Stomach smooth muscle (tissue), 2 donors: Measurements from ENCODE around the gene RAD9A.

Experiments
- H3K27ac ChIP-seq: one replicate; pipeline ENCODE4 v1.7.0; 2013; ENCODE audit warnings: mild to moderate bottlenecking, low read length, inconsistent platforms
- H3K27me3 ChIP-seq, 2 donors: one replicate each; pipeline ENCODE4 v1.7.0; 2013; ENCODE audit warnings: low read length in 2 of 2; ENCODE audit not compliant: insufficient read depth in 2 of 2, control insufficient read depth in 1 of 2
- H3K36me3 ChIP-seq, 2 donors: one replicate each; pipeline ENCODE4 v1.7.0; 2013; ENCODE audit warnings: low read length in 2 of 2; ENCODE audit not compliant: control insufficient read depth in 2 of 2, insufficient read depth in 2 of 2
- H3K4me1 ChIP-seq: one replicate; pipeline ENCODE4 v1.7.0; 2013; ENCODE audit warnings: low read length; ENCODE audit not compliant: control insufficient read depth, insufficient read depth
- H3K4me3 ChIP-seq, 2 donors: one replicate each; pipeline ENCODE4 v1.7.0; 2013; ENCODE audit warnings: low read length in 2 of 2
- H3K9ac ChIP-seq, 2 donors: one replicate each; pipeline ENCODE4 v1.7.0; 2013; ENCODE audit warnings: low read length in 2 of 2, mild to moderate bottlenecking in 1 of 2
- H3K9me3 ChIP-seq, 2 donors: one replicate each; pipeline ENCODE4 v1.7.0; 2013; ENCODE audit warnings: low read length in 2 of 2; ENCODE audit not compliant: control insufficient read depth in 2 of 2
- donor health status: healthy.
- donor health status: Pancreatic carcinoma.

RAD9A gene

DNA sequence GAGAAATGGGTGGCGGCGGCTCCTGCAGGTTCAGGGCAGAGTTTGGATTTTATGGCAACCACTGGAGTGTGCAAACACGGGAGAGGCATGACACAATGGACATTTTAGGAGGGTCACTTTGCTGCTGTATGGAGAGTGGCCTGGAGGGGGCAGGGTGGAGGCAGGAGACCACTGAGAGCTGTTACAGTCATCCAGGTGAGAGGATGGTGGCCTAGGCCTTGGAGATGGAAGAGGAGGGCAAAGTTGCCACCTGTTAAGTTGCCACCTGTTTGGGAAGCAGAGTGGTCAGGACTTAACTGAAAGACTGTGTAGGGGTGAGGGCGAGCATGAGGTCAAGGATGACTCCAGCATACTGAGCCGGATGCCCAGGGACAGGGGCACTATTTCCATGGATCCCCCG, 2.3 kb upstream of the RAD9A start:
- Histone ChIP-seq H3K4me3 (no peak overlapping the region), H3K9me3 (no peaks in the 10 kb centered on the region), H3K36me3 (no peaks in the 10 kb centered on the region), H3K27ac (no peak overlapping the region), H3K9ac (no peak overlapping the region), H3K4me1 (peaks cover 26% of the 10 kb centered on the region), H3K27me3 (no peaks in the 10 kb centered on the region)

DNA sequence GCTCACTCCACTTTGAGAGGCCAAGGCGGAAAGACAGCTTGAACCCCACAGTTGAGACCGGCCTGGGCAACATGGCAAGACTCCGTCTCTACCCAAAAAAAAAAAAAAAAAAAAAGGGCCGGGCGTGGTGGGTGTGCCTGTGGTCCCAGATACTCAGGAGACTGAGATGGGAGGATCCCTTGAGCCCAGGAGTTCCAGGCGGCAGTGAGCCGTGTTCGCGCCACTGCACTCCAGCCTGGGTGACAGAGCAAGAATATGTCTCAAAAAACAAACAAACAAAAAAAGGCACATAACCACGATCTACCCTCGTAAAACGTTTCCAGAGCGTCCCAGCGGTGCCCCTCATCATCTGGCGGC, 861 bp upstream of the RAD9A start:
- Histone ChIP-seq H3K27ac (peak overlapping the region; percentile 71), H3K36me3 (no peaks in the 10 kb centered on the region), H3K4me3 (peak overlapping the region; percentile 94 to 98), H3K4me1 (peaks cover 16% of the 10 kb centered on the region), H3K9ac (peak overlapping the region; percentile 88 to 90), H3K9me3 (no peaks in the 10 kb centered on the region), H3K27me3 (no peaks in the 10 kb centered on the region)

DNA sequence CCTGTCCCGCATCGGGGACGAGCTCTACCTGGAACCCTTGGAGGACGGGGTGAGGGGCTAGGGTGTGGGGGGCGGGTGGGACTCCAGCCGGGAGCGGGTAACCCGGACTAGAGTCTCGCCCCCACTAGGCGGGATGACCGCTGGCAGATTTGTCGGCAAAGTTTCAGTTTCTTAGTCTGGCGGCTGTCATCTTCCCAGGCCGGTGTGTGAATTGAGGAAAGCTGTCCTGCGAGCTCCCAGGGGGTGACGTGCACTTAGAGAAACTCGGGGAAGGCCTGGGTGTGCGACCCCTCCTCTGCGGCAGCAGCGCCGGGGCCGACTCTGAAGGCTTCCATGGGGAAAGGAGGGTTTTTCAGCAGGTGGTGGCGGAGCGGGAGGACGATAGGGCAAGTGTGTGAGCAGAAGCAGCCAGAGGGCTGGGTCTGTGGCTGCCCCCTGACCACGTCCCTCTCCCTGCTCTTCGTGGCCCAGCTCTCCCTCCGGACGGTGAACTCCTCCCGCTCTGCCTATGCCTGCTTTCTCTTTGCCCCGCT, 463 bp downstream of the RAD9A start:
- Histone ChIP-seq H3K4me1 (peaks cover 16% of the 10 kb centered on the region), H3K27me3 (no peaks in the 10 kb centered on the region), H3K4me3 (peak overlapping the region; percentile 94 to 98), H3K36me3 (peaks cover 0 to under 1% of the 10 kb centered on the region in 2 donors), H3K27ac (peak overlapping the region; percentile 71), H3K9ac (peak overlapping the region; percentile 73 to 88), H3K9me3 (no peaks in the 10 kb centered on the region)

DNA sequence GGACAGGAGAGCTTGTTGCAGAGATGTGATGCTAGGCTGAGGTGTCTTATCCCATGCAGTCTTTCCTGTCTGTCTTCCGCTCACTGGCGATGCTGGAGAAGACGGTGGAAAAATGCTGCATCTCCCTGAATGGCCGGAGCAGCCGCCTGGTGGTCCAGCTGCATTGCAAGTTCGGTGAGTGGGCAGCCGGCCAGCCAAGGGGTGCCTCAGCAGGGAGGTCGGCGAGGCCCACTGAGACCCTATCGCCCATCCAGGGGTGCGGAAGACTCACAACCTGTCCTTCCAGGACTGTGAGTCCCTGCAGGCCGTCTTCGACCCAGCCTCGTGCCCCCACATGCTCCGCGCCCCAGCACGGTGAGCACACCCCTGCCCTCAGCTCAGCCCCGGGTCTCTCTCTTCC, 1.7 kb downstream of the RAD9A start:
- Histone ChIP-seq H3K9ac (no peak overlapping the region), H3K27ac (no peak overlapping the region), H3K4me1 (peaks cover 16% of the 10 kb centered on the region), H3K27me3 (no peaks in the 10 kb centered on the region), H3K4me3 (no peak overlapping the region), H3K36me3 (peaks cover 10 to 12% of the 10 kb centered on the region in 2 donors), H3K9me3 (no peaks in the 10 kb centered on the region)

DNA sequence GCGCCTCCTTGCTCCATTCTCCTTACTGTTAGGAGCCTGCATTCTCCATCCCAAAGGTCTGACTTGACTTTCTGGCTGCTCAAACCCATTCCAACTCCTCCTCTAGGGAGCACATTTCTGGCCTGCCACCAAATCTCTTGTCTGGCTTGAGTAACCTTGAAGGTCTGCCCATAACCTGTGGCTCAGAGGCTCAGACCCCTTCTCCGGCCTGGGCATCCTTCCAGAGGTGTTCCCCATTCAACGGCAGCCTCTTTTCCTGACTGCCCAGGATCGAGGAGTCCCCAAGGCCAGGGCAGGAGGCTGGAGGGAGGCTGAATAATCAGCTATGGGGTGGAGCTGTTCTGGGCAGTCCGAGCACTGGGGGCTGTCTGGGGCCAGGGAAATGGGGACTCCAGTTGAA, 2.2 kb downstream of the RAD9A start:
- Histone ChIP-seq H3K4me1 (peaks cover 18% of the 10 kb centered on the region), H3K9me3 (no peaks in the 10 kb centered on the region), H3K27me3 (no peaks in the 10 kb centered on the region), H3K4me3 (no peak overlapping the region), H3K36me3 (peaks cover 12 to 16% of the 10 kb centered on the region in 2 donors), H3K27ac (no peak overlapping the region), H3K9ac (no peak overlapping the region)

DNA sequence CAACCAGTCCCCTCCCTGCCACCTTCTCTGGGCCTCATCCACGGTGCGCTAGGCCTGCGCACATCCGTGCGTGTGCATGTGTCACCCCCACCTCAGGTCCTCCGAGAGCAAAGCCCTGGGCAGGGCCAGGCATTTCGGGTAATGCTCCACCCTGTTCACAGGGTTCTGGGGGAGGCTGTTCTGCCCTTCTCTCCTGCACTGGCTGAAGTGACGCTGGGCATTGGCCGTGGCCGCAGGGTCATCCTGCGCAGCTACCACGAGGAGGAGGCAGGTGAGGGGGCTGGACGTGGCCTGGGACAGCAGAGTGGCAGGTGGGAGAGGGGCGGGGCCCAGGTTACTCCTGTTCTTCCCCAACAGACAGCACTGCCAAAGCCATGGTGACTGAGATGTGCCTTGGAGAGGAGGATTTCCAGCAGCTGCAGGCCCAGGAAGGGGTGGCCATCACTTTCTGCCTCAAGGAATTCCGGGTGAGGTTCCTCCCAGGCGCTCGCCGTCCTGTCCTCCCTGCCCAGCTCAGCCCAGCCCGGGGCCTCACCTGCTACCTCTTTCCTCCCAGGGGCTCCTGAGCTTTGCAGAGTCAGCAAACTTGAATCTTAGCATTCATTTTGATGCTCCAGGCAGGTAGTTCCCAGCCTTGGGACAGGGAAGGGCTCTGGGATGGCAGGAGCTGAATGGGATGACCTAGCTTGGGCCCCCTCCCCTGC, 3.9 kb downstream of the RAD9A start:
- no peak overlapping the region for H3K9ac ChIP-seq
- no peaks in the 10 kb centered on the region for H3K9me3 ChIP-seq
- no peak overlapping the region for H3K4me3 ChIP-seq
- no peak overlapping the region for H3K27ac ChIP-seq
- H3K27me3 ChIP-seq: no peaks in the 10 kb centered on the region
- peaks cover 33% of the 10 kb centered on the region for H3K4me1 ChIP-seq
- H3K36me3 ChIP-seq: peaks cover 18 to 22% of the 10 kb centered on the region in 2 donors

DNA sequence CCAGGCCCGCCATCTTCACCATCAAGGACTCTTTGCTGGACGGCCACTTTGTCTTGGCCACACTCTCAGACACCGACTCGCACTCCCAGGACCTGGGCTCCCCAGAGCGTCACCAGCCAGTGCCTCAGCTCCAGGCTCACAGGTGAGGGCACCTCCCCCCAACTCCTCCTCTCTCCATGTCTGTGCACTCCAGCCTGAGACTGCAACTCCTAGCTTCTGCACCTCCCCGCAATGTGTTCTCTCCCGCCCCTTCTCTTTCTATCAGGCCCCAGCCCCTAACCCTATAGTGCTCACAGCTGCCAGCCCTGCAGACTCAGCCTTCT, 4.4 kb downstream of the RAD9A start:
- Histone ChIP-seq H3K4me3 (no peak overlapping the region), H3K9ac (no peak overlapping the region), H3K4me1 (peaks cover 33% of the 10 kb centered on the region), H3K36me3 (peaks cover 18 to 22% of the 10 kb centered on the region in 2 donors), H3K9me3 (no peaks in the 10 kb centered on the region), H3K27ac (no peak overlapping the region), H3K27me3 (no peaks in the 10 kb centered on the region)

DNA sequence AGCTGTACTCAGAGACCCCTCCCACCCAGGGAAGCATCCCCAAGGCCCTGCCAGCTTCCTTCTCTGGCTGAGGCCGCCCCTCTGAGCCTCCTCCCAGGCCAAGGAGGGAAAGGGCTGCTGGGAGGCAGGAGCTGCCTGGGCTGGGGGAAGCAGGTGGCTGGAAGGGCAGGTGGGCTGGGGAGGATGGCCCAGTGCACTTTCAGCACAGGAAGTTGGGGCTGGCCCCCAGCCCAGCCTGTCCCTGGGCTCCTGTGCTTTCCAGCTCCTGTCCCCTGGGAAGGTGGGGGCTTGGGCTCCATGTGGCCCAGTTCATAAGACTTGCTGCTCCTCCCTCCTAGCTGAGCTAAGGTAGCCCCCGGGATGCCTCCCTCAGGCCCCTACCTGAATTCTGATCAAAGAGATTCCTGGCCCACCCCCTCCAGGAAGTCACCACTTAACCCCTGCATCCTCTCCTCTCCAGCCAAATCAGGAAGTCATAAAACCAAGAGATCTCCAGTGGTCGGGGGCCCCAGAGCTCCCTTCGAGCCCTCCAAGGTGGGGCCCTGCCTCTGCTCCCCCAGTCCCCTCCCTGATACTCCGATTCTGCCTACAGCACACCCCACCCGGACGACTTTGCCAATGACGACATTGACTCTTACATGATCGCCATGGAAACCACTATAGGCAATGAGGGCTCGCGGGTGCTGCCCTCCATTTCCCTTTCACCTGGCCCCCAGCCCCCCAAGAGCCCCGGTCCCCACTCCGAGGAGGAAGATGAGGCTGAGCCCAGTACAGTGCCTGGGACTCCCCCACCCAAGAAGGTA, 5.0 kb downstream of the RAD9A start:
- Histone ChIP-seq H3K4me1 (peaks cover 30% of the 10 kb centered on the region), H3K27ac (no peak overlapping the region), H3K27me3 (no peaks in the 10 kb centered on the region), H3K9me3 (no peaks in the 10 kb centered on the region), H3K9ac (no peak overlapping the region), H3K36me3 (peaks cover 18 to 22% of the 10 kb centered on the region in 2 donors), H3K4me3 (no peak overlapping the region)

DNA sequence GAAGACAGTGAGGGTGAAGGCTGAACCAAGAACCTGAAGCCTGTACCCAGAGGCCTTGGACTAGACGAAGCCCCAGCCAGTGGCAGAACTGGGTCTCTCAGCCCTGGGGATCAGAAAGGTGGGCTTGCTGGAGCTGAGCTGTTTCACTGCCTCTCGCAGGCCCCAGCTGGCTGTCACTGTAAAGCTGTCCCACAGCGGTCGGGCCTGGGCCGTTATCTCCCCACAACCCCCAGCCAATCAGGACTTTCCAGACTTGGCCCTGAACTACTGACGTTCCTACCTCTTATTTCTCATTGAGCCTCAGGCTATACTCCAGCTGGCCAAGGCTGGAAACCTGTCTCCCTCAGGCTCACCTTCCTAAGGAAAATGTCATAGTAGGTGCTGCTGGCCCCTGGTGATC, 5.8 kb downstream of the RAD9A start:
- H3K4me1 ChIP-seq: peaks cover 30% of the 10 kb centered on the region
- no peaks in the 10 kb centered on the region for H3K27me3 ChIP-seq
- no peaks in the 10 kb centered on the region for H3K9me3 ChIP-seq
- no peak overlapping the region for H3K9ac ChIP-seq
- H3K4me3 ChIP-seq: no peak overlapping the region
- H3K36me3 ChIP-seq: peaks cover 18 to 22% of the 10 kb centered on the region in 2 donors
- no peak overlapping the region for H3K27ac ChIP-seq

DNA sequence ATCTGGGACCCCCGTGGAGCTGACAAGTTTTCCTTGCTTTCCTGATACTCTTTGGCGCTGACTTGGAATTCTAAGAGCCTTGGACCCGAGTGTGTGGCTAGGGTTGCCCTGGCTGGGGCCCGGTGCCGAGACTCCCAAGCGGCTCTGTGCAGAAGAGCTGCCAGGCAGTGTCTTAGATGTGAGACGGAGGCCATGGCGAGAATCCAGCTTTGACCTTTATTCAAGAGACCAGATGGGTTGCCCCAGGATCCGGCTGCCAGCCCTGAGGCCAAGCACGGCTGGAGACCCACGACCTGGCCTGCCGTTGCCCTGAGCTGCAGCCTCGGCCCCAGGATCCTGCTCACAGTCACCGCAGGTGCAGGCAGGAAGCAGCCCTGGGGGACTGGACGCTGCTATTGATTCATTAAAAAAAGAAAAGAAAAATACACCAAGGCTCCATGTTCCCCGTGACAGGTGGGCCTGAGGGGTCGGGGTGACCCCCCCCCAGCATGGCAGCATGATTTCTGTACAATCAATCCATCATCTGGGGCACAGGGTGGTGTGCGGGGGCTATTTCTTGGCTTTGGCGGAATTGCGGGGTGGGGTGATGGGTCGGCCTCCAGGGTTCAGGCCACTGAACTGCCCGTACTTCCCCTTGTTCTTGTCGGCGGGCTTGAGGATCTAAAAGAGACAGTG, 6.3 kb downstream of the RAD9A start:
- peaks cover 27% of the 10 kb centered on the region for H3K4me1 ChIP-seq
- H3K27me3 ChIP-seq: no peaks in the 10 kb centered on the region
- H3K9me3 ChIP-seq: no peaks in the 10 kb centered on the region
- no peak overlapping the region for H3K4me3 ChIP-seq
- H3K27ac ChIP-seq: no peak overlapping the region
- H3K9ac ChIP-seq: no peak overlapping the region
- H3K36me3 ChIP-seq: peaks cover 18 to 22% of the 10 kb centered on the region in 2 donors
